Small intestine (tissue), 7 donors: Measurements from ENCODE around the gene SOWAHD. TPM values are rescaled to one million over a fixed set of nuclear protein-coding genes. Genes with fewer than 3 reads are reported as not detected.
"Not testable (repeated sequence)": the region's sequence is repeated elsewhere in the genome, so short reads cannot be mapped to it uniquely, and the experiment has no call there.

Experiments
- DNase-seq, 2 donors: peaks; one replicate each; pipeline versions ENCODE4 v3.0.0 to v3.0.0-alpha.2; 2013
- FAIRE-seq: peaks from 2 replicates; lab custom pipeline; 2012; peaks lifted over from hg19 to GRCh38; lab: Jason Lieb, UNC
- H3K27ac ChIP-seq, 3 donors: one replicate each; pipeline ENCODE4 v1.5.1; 2013; ENCODE audit warnings: low read length in 2 of 3, mild to moderate bottlenecking in 2 of 3, control low read depth in 1 of 3, inconsistent platforms in 1 of 3, low read depth in 1 of 3, moderate library complexity in 1 of 3
- H3K27me3 ChIP-seq, 3 donors: one replicate each; pipeline ENCODE4 v1.6.1; 2013; ENCODE audit warnings: low read length in 3 of 3, inconsistent platforms in 1 of 3; ENCODE audit not compliant: control insufficient read depth in 3 of 3, insufficient read depth in 3 of 3
- H3K36me3 ChIP-seq, 3 donors: one replicate each; pipeline ENCODE4 v1.6.1; 2013; ENCODE audit warnings: low read length in 3 of 3, inconsistent platforms in 1 of 3, low read depth in 1 of 3, mild to moderate bottlenecking in 1 of 3, moderate library complexity in 1 of 3; ENCODE audit not compliant: control insufficient read depth in 3 of 3, insufficient read depth in 2 of 3
- H3K4me1 ChIP-seq, 3 donors: one replicate each; pipeline ENCODE4 v1.6.1; 2013; ENCODE audit warnings: low read length in 2 of 3, inconsistent platforms in 1 of 3, low read depth in 1 of 3, mild to moderate bottlenecking in 1 of 3, moderate library complexity in 1 of 3; ENCODE audit not compliant: control insufficient read depth in 3 of 3, insufficient read depth in 2 of 3
- H3K4me3 ChIP-seq, 3 donors: one replicate each; pipeline ENCODE4 v1.5.1; 2013; ENCODE audit warnings: low read length in 3 of 3, control low read depth in 1 of 3, inconsistent platforms in 1 of 3, low read depth in 1 of 3, mild to moderate bottlenecking in 1 of 3, moderate library complexity in 1 of 3
- H3K9me3 ChIP-seq, 2 donors: one replicate each; pipeline ENCODE4 v1.6.1; 2013; ENCODE audit warnings: low read depth in 1 of 2, low read length in 1 of 2; ENCODE audit not compliant: control insufficient read depth in 2 of 2, insufficient read depth in 1 of 2
- WGBS, 3 donors: extraction: QIAGEN DNeasy Blood & Tissue Kit; methylation state at CpG; one replicate each; pipeline ENCODE4 v1.1.7; 2013; 5-methylcytosine and 5-hydroxymethylcytosine counted together
- polyA plus RNA-seq, 4 donors: library from polyadenylated mRNA; stranded (reverse) in 3 of 4; unstranded in 1 of 4; fragments of 200-250 nt in 3 of 4; fragments of 120-200 nt in 1 of 4; gene quantifications; one replicate each; pipeline versions ENCODE4 v1.2.1 to v1.2.3, GENCODE V29; 2013
- donor health status: healthy with polysubstance abuse.
- donor health status: control.
- donor health status: control.
- donor health status: Bipolar disorder and iron deficiency.
- donor health status: healthy.

SOWAHD gene
- polyA plus RNA-seq, 4 donors: 3.3 to 5.7 (median 4.9) TPM

DNA sequence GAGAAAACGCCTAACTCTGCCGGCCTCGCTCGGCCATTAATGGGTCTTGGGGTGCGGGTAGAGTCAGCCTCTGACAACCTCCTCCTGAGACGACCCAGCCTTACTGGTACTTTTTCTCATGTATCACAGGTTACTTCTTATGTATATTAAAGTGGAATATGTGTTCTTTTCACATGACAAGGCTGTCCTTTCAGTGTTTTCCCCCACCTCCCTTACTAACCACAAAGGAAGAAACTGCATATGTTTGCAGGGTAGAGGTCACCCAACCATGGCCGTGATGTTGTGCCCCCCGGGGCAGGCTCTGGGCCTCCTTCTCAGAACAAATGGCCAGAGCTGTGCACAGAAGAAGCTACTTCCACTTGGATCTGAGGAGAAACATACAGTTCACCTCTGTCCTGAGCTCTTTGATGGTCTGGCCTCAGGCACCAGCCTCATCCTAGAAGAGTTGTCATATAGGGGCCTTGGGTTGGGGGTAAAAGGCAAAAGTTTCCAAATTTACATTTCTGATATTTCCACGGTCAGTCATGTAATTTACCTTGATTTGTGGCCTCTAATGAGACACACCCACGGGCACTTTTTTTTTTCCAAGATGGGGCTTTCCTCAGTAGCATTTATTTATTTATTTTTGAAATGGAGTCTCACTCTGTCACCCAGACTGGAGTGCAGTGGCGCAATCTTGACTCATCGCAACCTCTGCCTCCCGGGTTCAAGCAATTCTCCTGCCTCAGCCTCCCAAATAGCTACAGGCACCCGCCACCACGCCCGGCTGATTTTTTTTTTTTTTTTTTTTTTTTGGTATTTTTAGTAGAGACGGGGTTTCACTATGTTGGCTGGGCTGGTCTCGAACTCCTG, 1.9 kb downstream of the SOWAHD start:
- DNase-seq (peak in 1 of 2 donors; percentile 2), FAIRE-seq (no peak)
- WGBS, 3 donors: 75 to 79% (median 78%) methylated on average over 16 to 18 of the region's 18 CpGs
- peaks cover 0 to 3% (median 0%) of the 10 kb centered on the region in 3 donors for H3K27me3 ChIP-seq
- H3K4me3 ChIP-seq: peak overlapping the region in 2 of 3 donors; percentile 10 to 55
- H3K36me3 ChIP-seq: no peaks in the 10 kb centered on the region
- no peaks in the 10 kb centered on the region for H3K9me3 ChIP-seq
- H3K27ac ChIP-seq: no peak overlapping the region
- peaks cover 0 to 18% (median 3%) of the 10 kb centered on the region in 3 donors for H3K4me1 ChIP-seq

GRCh38 chrX:119762718-119763117, 4.3 kb downstream of the SOWAHD start:
- DNase-seq: no peak
- Histone ChIP-seq H3K4me1 (no peaks in the 10 kb centered on the region), H3K9me3 (no peaks in the 10 kb centered on the region), H3K4me3 (no peak overlapping the region), H3K36me3 (no peaks in the 10 kb centered on the region), H3K27me3 (peaks cover 0 to 3% (median 0%) of the 10 kb centered on the region in 3 donors), H3K27ac (no peak overlapping the region)
- 70 to 81% (median 71%) methylated on average over 3 of the region's 3 CpGs for WGBS, 3 donors
- no peak for FAIRE-seq

GRCh38 chrX:119763181-119763580, 4.8 kb downstream of the SOWAHD start:
- H3K9me3 ChIP-seq: no peaks in the 10 kb centered on the region
- FAIRE-seq (no peak), DNase-seq (no peak)
- no peak overlapping the region for H3K4me3 ChIP-seq
- H3K36me3 ChIP-seq: no peaks in the 10 kb centered on the region
- peaks cover 0 to 3% (median 0%) of the 10 kb centered on the region in 3 donors for H3K27me3 ChIP-seq
- no peaks in the 10 kb centered on the region for H3K4me1 ChIP-seq
- no peak overlapping the region for H3K27ac ChIP-seq
- 65 to 76% (median 72%) methylated on average over 7 of the region's 7 CpGs for WGBS, 3 donors

DNA sequence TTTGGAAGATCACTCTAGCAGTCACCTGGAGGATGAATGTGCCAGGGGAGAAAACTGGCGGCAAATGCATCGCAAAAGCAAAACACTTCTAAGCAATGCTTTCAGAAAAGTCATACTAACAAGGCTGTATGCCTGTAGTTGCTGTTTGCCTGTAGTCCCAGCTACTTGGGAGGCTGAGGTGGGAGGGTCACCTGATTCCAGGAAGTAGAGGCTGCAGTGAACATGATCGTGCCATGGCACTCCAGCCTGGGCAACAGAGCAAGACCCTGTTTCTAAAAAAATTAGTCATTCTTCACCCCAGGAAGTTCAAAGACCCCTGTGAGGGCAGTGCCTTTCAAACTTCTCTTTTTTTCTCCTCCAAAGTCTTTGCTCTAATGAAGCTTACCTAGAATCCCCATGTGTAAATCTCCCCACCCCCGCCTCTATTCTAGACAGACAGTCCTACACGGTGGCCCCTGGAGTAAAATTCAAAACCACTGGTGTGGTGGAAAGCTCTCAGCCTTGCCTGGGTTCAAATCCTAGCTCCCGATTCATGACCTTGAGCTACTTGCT, 5.5 kb downstream of the SOWAHD start:
- DNase-seq: no peak
- Histone ChIP-seq H3K36me3 (no peaks in the 10 kb centered on the region), H3K27ac (no peak overlapping the region), H3K27me3 (peaks cover 0 to 3% (median 0%) of the 10 kb centered on the region in 3 donors), H3K4me1 (no peaks in the 10 kb centered on the region), H3K4me3 (no peak overlapping the region), H3K9me3 (no peaks in the 10 kb centered on the region)
- WGBS, 3 donors: 83 to 90% (median 86%) methylated on average over 6 of the region's 6 CpGs
- no peak for FAIRE-seq

DNA sequence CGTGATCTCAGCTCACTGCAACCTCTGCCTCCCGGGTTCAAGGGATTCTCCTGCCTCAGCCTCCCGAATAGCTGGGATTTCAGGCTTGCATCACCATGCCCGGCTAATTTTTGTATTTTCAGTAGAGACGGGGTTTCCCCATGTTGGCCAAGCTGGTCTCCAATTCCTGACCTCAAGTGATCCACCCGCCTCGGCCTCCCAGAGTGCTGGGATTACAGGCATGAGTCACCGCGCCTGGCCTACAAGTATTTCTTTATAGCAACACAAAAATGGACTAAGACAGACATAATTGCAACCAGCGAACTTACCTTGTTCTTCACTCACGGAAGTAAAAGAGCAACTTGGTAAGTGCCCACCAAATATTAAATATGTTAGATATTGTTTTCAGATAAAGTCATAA, 10.0 kb downstream of the SOWAHD start:
- not testable (repeated sequence) for H3K27ac ChIP-seq, H3K4me1 ChIP-seq, H3K36me3 ChIP-seq, FAIRE-seq, DNase-seq, H3K4me3 ChIP-seq, H3K27me3 ChIP-seq, H3K9me3 ChIP-seq
- 91 to 94% (median 93%) methylated on average over 11 of the region's 11 CpGs for WGBS, 3 donors

- WGBS, 3 donors: 88 to 96% (median 92%) methylated on average over 2 to 3 of the region's 3 CpGs
- not testable (repeated sequence) for H3K4me3 ChIP-seq, H3K36me3 ChIP-seq, H3K9me3 ChIP-seq, FAIRE-seq, H3K27me3 ChIP-seq, H3K4me1 ChIP-seq, H3K27ac ChIP-seq, DNase-seq
These were observed 11.0 kb downstream of the SOWAHD start for GRCh38 chrX:119769388-119769787.

DNA sequence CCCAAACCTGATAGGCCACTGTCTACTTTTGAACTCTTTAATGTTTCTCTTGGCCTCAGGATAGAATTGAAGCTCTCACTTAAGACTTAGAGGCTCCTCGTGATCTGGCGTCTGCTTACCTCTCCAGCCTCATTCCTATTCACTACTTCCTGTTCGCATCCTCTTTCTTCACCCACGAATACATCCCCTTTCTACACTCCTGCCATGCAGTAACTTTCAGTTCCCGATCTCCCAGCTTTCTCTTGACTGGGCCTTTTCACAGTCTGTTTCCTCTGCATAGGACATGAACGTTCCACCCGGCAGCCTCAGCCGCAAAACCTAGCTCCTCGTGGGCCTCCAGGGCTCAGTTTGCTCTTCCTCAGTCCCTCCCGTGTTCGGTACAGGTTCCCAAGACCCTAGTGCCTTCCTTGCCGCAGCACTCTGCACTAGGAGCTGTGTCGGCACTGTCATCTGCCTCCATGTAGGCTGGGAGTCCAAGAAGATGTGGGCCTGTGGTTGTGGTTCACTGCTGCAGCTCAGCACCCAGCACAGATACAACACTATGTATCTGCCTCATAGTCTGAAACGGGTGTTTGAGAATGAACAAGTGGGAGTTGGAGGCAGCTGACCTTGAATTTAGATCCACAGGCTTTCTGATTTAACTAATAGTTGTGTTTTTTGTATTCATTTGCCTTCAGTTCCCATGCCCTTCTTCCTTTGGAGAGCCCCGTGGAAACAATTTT, 17.3 kb downstream of the SOWAHD start:
- no peaks in the 10 kb centered on the region for H3K9me3 ChIP-seq
- H3K27ac ChIP-seq: peak overlapping the region in 1 of 3 donors; percentile 68
- no peaks in the 10 kb centered on the region for H3K27me3 ChIP-seq
- FAIRE-seq (no peak), DNase-seq (no peak)
- H3K4me1 ChIP-seq: no peaks in the 10 kb centered on the region
- no peak overlapping the region for H3K4me3 ChIP-seq
- WGBS, 3 donors: 81 to 90% (median 82%) methylated on average over 15 of the region's 15 CpGs
- H3K36me3 ChIP-seq: no peaks in the 10 kb centered on the region

GRCh38 chrX:119778829-119779228, 20.4 kb downstream of the SOWAHD start:
- Histone ChIP-seq H3K27ac (no peak overlapping the region), H3K36me3 (peaks cover 0 to 10% (median 0%) of the 10 kb centered on the region in 3 donors), H3K4me1 (no peaks in the 10 kb centered on the region), H3K4me3 (no peak overlapping the region), H3K9me3 (no peaks in the 10 kb centered on the region), H3K27me3 (no peaks in the 10 kb centered on the region)
- DNase-seq: no peak
- FAIRE-seq: no peak
- 83 to 90% (median 86%) methylated on average over 5 of the region's 5 CpGs for WGBS, 3 donors
